Activated B cell treated with CpG ODN at 0.5 μM for 24 hours (primary cell): ENCODE results near the gene CASQ1. TPM values are rescaled to one million over a fixed set of nuclear protein-coding genes. Genes with fewer than 3 reads are reported as not detected.

Experiments
- ATAC-seq: fragments of 200-7000 bp; cut with Tn5 transposase; one replicate; pipeline ENCODE4 v1.10.0; 2021; ENCODE audit warnings: low read depth, mild to moderate bottlenecking, moderate library complexity
- CTCF ChIA-PET: fragments of 350-600 bp; sonication (Branson Sonifier 250); formaldehyde crosslinking; loops from one replicate; lab custom pipeline; 2021; ENCODE audit warnings: antibody characterized with exemption; lab: Charles Lee
- POLR2A ChIA-PET: fragments of 350-600 bp; sonication (Branson Sonifier 250); formaldehyde crosslinking; loops from one replicate; lab custom pipeline; 2021; ENCODE audit warnings: antibody characterized with exemption; lab: Charles Lee
- DNase-seq: peaks from one replicate; pipeline ENCODE4 v3.0.0; 2022
- H3K27ac Mint-ChIP-seq: one replicate; pipeline ENCODE4 v1.8.0; 2020; ENCODE audit warnings: mixed read lengths
- H3K27me3 Mint-ChIP-seq: one replicate; pipeline ENCODE4 v1.8.0; 2021; ENCODE audit warnings: mixed read lengths
- H3K36me3 Mint-ChIP-seq: one replicate; pipeline ENCODE4 v1.8.0; 2021; ENCODE audit warnings: low read depth, mixed read lengths
- H3K4me1 Mint-ChIP-seq: one replicate; pipeline ENCODE4 v1.8.0; 2021; ENCODE audit warnings: mixed read lengths
- H3K4me3 Mint-ChIP-seq: one replicate; pipeline ENCODE4 v1.8.0; 2020; ENCODE audit warnings: mild to moderate bottlenecking, mixed read lengths
- H3K9me3 Mint-ChIP-seq: one replicate; pipeline ENCODE4 v1.8.0; 2020; ENCODE audit warnings: mixed read lengths
- intact Hi-C: fragments of 100-400 bp; cut with micrococcal nuclease; formaldehyde crosslinking; loops from one replicate; pipeline ENCODE4 v1.15.1; 2024
- total RNA-seq: library from RNA; stranded (reverse); gene quantifications from 2 replicates; pipeline ENCODE4 v1.2.3, GENCODE V29; 2022
- TF ChIP-seq, protein P1 (sequence below): fragments of 200-600 bp; IDR thresholded peaks from one replicate; pipeline ENCODE4 v1.8.0; 2022; ENCODE audit warnings: antibody characterized with exemption, mild to moderate bottlenecking

Gene CASQ1
- total RNA-seq, 1 donor from 2014 or later: not detected

DNA sequence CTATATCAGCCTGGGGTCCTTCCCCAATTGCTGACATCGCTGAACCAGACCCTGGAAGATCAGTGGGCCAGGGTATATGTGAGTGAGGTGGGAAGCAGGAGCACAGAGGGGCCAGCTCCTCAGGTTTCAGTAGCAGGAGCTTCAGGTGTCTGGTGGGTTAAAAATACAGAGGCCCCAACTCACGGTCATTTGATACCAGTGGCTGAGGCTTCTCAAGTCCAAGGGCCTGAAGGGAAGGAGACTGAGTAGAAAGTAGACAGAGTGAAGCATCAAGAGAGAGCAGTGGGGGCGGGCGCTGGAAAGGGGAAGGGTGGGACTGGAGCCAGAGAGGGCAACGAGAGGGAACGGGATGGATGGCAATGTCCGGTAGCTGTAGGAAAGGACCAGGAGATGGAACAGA is 2.0 kb upstream of the CASQ1 start:
- intact Hi-C loops: no loop called here
- no peak for DNase-seq
- ATAC-seq: no peak
- Mint-ChIP-seq H3K4me3 (no peak overlapping the region), H3K27ac (no peak overlapping the region), H3K4me1 (no peaks in the 10 kb centered on the region), H3K36me3 (no peaks in the 10 kb centered on the region), H3K27me3 (peaks cover 4% of the 10 kb centered on the region), H3K9me3 (no peaks in the 10 kb centered on the region)
- CTCF ChIA-PET: interaction anchor here (6.1 kb wide), 1 partner anchor 104 kb away, joined by 80 read pairs; no protein-coding TSS in a partner anchor
- TF ChIP-seq, protein P1, sequence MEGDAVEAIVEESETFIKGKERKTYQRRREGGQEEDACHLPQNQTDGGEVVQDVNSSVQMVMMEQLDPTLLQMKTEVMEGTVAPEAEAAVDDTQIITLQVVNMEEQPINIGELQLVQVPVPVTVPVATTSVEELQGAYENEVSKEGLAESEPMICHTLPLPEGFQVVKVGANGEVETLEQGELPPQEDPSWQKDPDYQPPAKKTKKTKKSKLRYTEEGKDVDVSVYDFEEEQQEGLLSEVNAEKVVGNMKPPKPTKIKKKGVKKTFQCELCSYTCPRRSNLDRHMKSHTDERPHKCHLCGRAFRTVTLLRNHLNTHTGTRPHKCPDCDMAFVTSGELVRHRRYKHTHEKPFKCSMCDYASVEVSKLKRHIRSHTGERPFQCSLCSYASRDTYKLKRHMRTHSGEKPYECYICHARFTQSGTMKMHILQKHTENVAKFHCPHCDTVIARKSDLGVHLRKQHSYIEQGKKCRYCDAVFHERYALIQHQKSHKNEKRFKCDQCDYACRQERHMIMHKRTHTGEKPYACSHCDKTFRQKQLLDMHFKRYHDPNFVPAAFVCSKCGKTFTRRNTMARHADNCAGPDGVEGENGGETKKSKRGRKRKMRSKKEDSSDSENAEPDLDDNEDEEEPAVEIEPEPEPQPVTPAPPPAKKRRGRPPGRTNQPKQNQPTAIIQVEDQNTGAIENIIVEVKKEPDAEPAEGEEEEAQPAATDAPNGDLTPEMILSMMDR: no peak
- POLR2A ChIA-PET: no interaction called here

DNA sequence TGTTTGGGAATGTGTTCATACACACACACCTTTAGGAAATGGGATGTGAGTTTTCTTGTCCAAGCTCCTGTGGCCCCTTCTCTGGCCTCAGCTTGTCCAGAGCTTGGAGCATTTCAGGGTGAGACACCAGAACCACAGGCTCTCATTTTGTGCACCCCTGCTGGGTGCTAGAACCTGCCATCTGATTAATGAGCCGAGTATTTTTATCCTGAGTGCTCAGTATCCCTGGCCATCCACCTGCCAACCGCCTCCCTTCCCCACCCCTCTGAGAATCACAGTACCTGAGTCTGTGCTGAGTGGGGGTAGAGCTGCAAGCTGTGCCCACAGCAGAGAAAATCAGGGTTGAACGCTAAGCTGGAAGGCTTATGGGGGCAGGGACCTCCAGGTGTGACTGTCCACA is 1.4 kb downstream of the CASQ1 start:
- POLR2A ChIA-PET: no interaction called here
- CTCF ChIA-PET: interaction anchor here (0.9 to 6.1 kb wide), 9 partner anchors 12 to 185 kb away, joined by 3 to 109 read pairs (median 4); no protein-coding TSS in a partner anchor
- no peak for ATAC-seq

DNA sequence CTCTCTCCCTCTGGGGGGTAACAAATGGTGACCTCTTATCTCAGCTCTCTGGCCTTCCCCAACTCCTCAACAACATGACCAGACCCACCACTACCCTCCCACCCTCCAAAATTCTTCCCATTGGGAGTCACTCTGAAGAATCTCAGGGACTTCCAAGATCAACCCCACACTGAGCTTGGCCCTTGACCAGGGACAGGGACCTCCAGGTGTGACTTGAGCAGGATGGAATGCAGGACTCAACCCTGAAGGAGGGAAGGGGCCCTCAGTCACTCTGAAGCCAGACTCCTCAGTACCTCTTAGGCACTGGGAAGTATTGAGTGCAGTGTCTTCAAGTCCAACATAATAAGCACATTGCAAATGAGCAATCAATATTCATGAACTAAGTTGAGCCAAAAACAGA is 1.9 kb downstream of the CASQ1 start:
- no peaks in the 10 kb centered on the region for H3K36me3 Mint-ChIP-seq
- H3K27me3 Mint-ChIP-seq: no peaks in the 10 kb centered on the region
- DNase-seq: no peak
- TF ChIP-seq, protein P1: no peak
- no peak overlapping the region for H3K27ac Mint-ChIP-seq
- ATAC-seq: no peak
- no peaks in the 10 kb centered on the region for H3K9me3 Mint-ChIP-seq
- intact Hi-C loops: loop anchor here (10.0 kb wide), 1 partner anchor 413 kb away; no protein-coding TSS in a partner anchor
- H3K4me3 Mint-ChIP-seq: no peak overlapping the region
- CTCF ChIA-PET: interaction anchor here (1.0 to 6.1 kb wide), 8 partner anchors 12 to 184 kb away, joined by 3 to 109 read pairs (median 17); partner anchors contain the start of gene PEA15
- H3K4me1 Mint-ChIP-seq: peaks cover 3% of the 10 kb centered on the region
- POLR2A ChIA-PET: interaction anchor here (0.6 to 1.6 kb wide), 3 partner anchors 28 to 161 kb away, joined by 3 to 9 read pairs (median 4); no protein-coding TSS in a partner anchor

More for the DNA sequence above, 1.4 kb downstream of the CASQ1 start:
- H3K36me3 Mint-ChIP-seq: no peaks in the 10 kb centered on the region
- TF ChIP-seq, protein P1: no peak
- no peaks in the 10 kb centered on the region for H3K4me1 Mint-ChIP-seq
- DNase-seq: no peak
- H3K27ac Mint-ChIP-seq: no peak overlapping the region
- intact Hi-C loops: loop anchor here (10.0 kb wide), 1 partner anchor 413 kb away; no protein-coding TSS in a partner anchor
- H3K27me3 Mint-ChIP-seq: no peaks in the 10 kb centered on the region
- no peaks in the 10 kb centered on the region for H3K9me3 Mint-ChIP-seq
- H3K4me3 Mint-ChIP-seq: no peak overlapping the region

DNA sequence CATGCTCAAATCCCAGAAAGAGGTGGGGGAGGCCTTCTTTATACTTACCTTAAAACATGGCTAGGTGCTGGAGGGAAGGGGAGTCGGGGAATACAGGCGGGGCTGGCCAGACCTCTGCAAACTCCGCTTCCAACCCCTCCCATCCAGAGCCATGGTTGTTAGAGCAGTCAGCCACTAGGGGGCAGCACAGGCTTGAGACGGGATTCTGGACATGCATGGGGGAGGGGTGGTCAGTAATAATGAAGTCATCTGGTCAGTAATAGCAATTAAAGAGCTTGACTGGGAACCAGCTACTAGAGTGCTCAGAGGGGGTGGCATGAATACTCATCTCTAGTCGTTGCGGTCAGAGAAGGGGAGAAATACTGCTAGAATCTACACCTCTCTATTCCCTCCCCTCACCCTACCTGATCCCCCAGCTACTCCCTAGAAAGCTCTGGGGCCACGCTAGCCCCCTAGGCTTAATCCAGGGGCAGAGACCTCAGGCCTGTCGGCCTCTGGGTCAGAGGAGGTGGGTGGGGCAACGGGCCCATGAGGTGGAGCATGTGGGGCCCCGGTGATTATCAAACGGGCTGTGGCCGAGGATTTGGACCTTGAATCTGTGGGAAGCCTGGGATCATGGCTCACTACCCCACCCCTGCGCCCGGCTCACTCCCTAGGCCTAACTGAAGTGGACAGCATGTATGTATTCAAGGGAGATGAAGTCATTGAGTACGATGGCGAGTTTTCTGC is 2.9 kb downstream of the CASQ1 start:
- Mint-ChIP-seq H3K9me3 (no peaks in the 10 kb centered on the region), H3K27ac (no peak overlapping the region), H3K4me3 (no peak overlapping the region), H3K27me3 (no peaks in the 10 kb centered on the region), H3K4me1 (peaks cover 3% of the 10 kb centered on the region), H3K36me3 (no peaks in the 10 kb centered on the region)
- TF ChIP-seq, protein P1: peak; percentile 43
- DNase-seq (peak; percentile 72), ATAC-seq (peak; percentile 95)
- ChIA-PET CTCF (interaction anchor here (0.6 to 6.1 kb wide), 31 partner anchors 8 to 223 kb away, joined by 3 to 109 read pairs (median 4); partner anchors contain the start of genes DCAF8, PEA15 and PEX19), POLR2A (interaction anchor here (0.6 to 1.6 kb wide), 6 partner anchors 11 to 130 kb away, joined by 3 to 9 read pairs (median 4); partner anchors contain the start of gene DCAF8)
- intact Hi-C loops: loop anchor here (1.0 to 10.0 kb wide), 5 partner anchors 26 to 412 kb away; no protein-coding TSS in a partner anchor
